WI38 (cell line): ENCODE data around the gene PHACTR1.

Source experiments
- H3K4me3 ChIP-seq: 2 replicates; pipeline ENCODE4 v1.5.1; 2011; ENCODE audit warnings: low read depth, mild to moderate bottlenecking, control low read depth, low read length
- TF ChIP-seq, protein P1 (sequence below): IDR thresholded peaks from 2 replicates; pipeline ENCODE4 v1.5.1; 2012; ENCODE audit warnings: low read depth, mild to moderate bottlenecking, control low read depth, low read length

PHACTR1 gene

GRCh38 chr6:13165502-13166172, 449.1 kb downstream of the PHACTR1 start:
- TF ChIP-seq, protein P1, sequence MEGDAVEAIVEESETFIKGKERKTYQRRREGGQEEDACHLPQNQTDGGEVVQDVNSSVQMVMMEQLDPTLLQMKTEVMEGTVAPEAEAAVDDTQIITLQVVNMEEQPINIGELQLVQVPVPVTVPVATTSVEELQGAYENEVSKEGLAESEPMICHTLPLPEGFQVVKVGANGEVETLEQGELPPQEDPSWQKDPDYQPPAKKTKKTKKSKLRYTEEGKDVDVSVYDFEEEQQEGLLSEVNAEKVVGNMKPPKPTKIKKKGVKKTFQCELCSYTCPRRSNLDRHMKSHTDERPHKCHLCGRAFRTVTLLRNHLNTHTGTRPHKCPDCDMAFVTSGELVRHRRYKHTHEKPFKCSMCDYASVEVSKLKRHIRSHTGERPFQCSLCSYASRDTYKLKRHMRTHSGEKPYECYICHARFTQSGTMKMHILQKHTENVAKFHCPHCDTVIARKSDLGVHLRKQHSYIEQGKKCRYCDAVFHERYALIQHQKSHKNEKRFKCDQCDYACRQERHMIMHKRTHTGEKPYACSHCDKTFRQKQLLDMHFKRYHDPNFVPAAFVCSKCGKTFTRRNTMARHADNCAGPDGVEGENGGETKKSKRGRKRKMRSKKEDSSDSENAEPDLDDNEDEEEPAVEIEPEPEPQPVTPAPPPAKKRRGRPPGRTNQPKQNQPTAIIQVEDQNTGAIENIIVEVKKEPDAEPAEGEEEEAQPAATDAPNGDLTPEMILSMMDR = no peak
- H3K4me3 ChIP-seq = peak overlapping the region; percentile 42

DNA sequence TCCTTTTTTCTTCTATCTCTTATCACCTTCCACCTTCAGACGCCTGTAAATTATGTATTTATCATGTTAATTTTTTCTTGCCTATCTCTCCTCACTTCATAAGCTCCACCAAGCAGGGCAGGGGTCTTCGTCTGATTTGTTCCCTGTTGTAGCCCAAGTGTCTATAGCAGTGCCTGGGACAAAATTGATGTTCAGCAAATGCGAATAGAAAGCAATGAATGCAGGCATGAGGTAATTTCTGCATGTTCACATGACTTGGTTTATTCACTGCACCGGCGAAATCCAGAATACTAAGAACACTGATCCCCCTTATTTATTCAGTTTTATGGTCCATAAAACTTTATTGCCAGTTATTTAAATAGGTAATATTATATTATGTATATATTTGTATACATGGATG, 449.7 kb downstream of the PHACTR1 start:
- TF ChIP-seq, protein P1 = no peak
- no peak overlapping the region for H3K4me3 ChIP-seq

- no peak overlapping the region for H3K4me3 ChIP-seq
- TF ChIP-seq, protein P1 = no peak
Observed at GRCh38 chr6:13166916-13167315, 450.3 kb downstream of the PHACTR1 start.

GRCh38 chr6:13172291-13172690, 455.7 kb downstream of the PHACTR1 start:
- H3K4me3 ChIP-seq = no peak overlapping the region
- TF ChIP-seq, protein P1 = no peak

GRCh38 chr6:13175087-13175486, 458.5 kb downstream of the PHACTR1 start:
- TF ChIP-seq, protein P1 = no peak
- no peak overlapping the region for H3K4me3 ChIP-seq

- TF ChIP-seq, protein P1 = no peak
- H3K4me3 ChIP-seq = no peak overlapping the region
Observed at GRCh38 chr6:13175759-13176158, 459.2 kb downstream of the PHACTR1 start.

DNA sequence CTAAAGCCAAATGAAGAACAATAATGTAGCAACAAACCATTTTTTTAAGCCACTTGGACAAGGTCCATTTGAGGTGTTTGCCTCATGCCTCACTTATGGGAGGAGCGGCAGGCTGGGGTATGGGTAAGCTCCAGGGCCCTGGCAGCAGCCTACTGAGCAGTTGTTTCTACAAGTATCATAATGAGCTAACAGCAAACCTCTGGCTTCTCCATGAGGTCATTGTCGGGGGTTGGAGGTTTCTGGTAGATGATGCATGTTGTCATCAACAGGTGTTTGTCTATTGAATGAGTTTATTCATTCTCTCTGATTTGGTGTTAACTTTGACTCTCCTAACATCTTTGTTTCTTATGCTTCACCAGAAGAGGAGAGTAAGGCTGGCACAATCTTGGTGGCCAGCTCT, 461.1 kb downstream of the PHACTR1 start:
- no peak overlapping the region for H3K4me3 ChIP-seq
- TF ChIP-seq, protein P1 = no peak
